GM12878 (cell line): ENCODE results near the gene CARD9. TPM values are rescaled to one million over a fixed set of nuclear protein-coding genes. Genes with fewer than 3 reads are reported as not detected.

Source experiments
- BCL11A ChIP-seq: IDR thresholded peaks from 2 replicates; pipeline ENCODE4 v1.6.1; 2011; ENCODE audit warnings: low read depth, low read length
- E4F1 ChIP-seq: fragments of 450-650 bp; IDR thresholded peaks from 2 replicates; pipeline ENCODE4 v1.6.1; 2018; ENCODE audit warnings: borderline replicate concordance, mild to moderate bottlenecking; ENCODE audit not compliant: partially characterized antibody
- ESRRA ChIP-seq: IDR thresholded peaks from 2 replicates; pipeline ENCODE4 v1.6.1; 2012; ENCODE audit warnings: mild to moderate bottlenecking, low read length, improper control_type of control experiment
- FOS ChIP-seq: IDR thresholded peaks from 3 replicates; pipeline ENCODE4 v1.6.1; 2011; ENCODE audit warnings: borderline replicate concordance; ENCODE audit not compliant: insufficient read length; ENCODE audit errors: extremely low read depth
- HSF1 ChIP-seq: fragments of 150-350 bp; IDR thresholded peaks from 2 replicates; pipeline ENCODE4 v1.6.1; 2014; ENCODE audit warnings: mild to moderate bottlenecking, low read depth, low read length
- KAT2A ChIP-seq: conservative IDR thresholded peaks from 2 replicates; pipeline ENCODE4 v1.6.1; 2011; ENCODE audit warnings: low read depth, low read length; ENCODE audit not compliant: control insufficient read depth
- MLLT1 ChIP-seq: fragments of 450-650 bp; IDR thresholded peaks from 2 replicates; pipeline ENCODE4 v1.6.1; 2016; ENCODE audit warnings: mild to moderate bottlenecking
- MTA2 ChIP-seq: fragments of 450-650 bp; IDR thresholded peaks from 2 replicates; pipeline ENCODE4 v1.6.1; 2016; ENCODE audit warnings: low read depth, mild to moderate bottlenecking, moderate library complexity
- NFYA ChIP-seq: IDR thresholded peaks from 2 replicates; pipeline ENCODE4 v1.6.1; 2011; ENCODE audit warnings: low read depth, mild to moderate bottlenecking, low read length, improper control_type of control experiment, borderline replicate concordance
- NR2F1 ChIP-seq: fragments of 450-650 bp; conservative IDR thresholded peaks from 2 replicates; pipeline ENCODE4 v1.6.1; 2017; ENCODE audit warnings: mild to moderate bottlenecking
- RELA ChIP-seq: fragments of 450-650 bp; IDR thresholded peaks from 2 replicates; pipeline ENCODE4 v1.8.0; 2014; ENCODE audit warnings: borderline replicate concordance; ENCODE audit not compliant: partially characterized antibody
- RUNX3 ChIP-seq: IDR thresholded peaks from 2 replicates; pipeline ENCODE4 v1.6.1; 2012; ENCODE audit warnings: low read length, inconsistent platforms
- SIN3A ChIP-seq: IDR thresholded peaks from 2 replicates; pipeline ENCODE4 v1.6.1; 2012; ENCODE audit warnings: low read depth, low read length, improper control_type of control experiment
- SMARCA5 ChIP-seq: fragments of 450-650 bp; IDR thresholded peaks from 2 replicates; pipeline ENCODE4 v1.6.1; 2017; ENCODE audit warnings: mild to moderate bottlenecking
- YBX1 ChIP-seq: fragments of 450-650 bp; IDR thresholded peaks from 2 replicates; pipeline ENCODE4 v1.6.1; 2016; ENCODE audit warnings: antibody characterized with exemption
- ZBTB33 ChIP-seq: fragments of 450-650 bp; IDR thresholded peaks from 2 replicates; pipeline ENCODE4 v1.6.1; 2017; ENCODE audit warnings: mild to moderate bottlenecking
- ZNF24 ChIP-seq: fragments of 450-650 bp; IDR thresholded peaks from 2 replicates; pipeline ENCODE4 v1.6.1; 2017; ENCODE audit warnings: antibody characterized with exemption, mild to moderate bottlenecking
- ZNF622 ChIP-seq: fragments of 450-650 bp; IDR thresholded peaks from 2 replicates; pipeline ENCODE4 v1.6.1; 2017; ENCODE audit warnings: mild to moderate bottlenecking, inconsistent platforms
- ZNF687 ChIP-seq: fragments of 450-650 bp; IDR thresholded peaks from 2 replicates; pipeline ENCODE4 v1.6.1; 2017; ENCODE audit warnings: mild to moderate bottlenecking, moderate library complexity
- polyA plus RNA-seq, 11 experiments: library from polyadenylated mRNA; depleted of rRNA in 4 of 11; unstranded in 6 of 11; stranded (reverse) in 5 of 11; fragments of >200 nt; fragmentation: Nextera tagmentation in 4 of 11; fragmentation: Illumina TruSeq in 1 of 11; extraction: Ambion mirVana in 4 of 11; extraction: Trizol in 1 of 11; gene quantifications; 1 replicate in 1 of 11; 2 replicates in 10 of 11; pipeline versions ENCODE4 v1.2.1 to v1.2.3, GENCODE V29; 2011 to 2016; ENCODE audit warnings: inconsistent platforms in 2 of 11, missing spikeins in 2 of 11, low read depth in 1 of 11
- total RNA-seq, 4 experiments: library from RNA; depleted of rRNA in 3 of 4; stranded (reverse); fragments of >200 nt in 3 of 4; fragmentation: Illumina TruSeq in 1 of 4; extraction: Trizol in 1 of 4; gene quantifications; 2 replicates each; pipeline versions ENCODE4 v1.2.1 to v1.2.3, GENCODE V29; 2013 to 2021

CARD9 gene
- total and polyA plus RNA-seq, 10 of the 15 experiments (the other 5 are each of a cell fraction or from before 2014, with no cell fraction given) = 0.11 to 4.9 (median 1.8) TPM; not detected in 1

- no peak for TF ChIP-seq E4F1
- TF ChIP-seq HSF1 = no peak
- TF ChIP-seq YBX1 = no peak
- TF ChIP-seq NFYA = no peak
- TF ChIP-seq ZBTB33 = no peak
- TF ChIP-seq FOS = no peak
- TF ChIP-seq BCL11A = no peak
- peak; percentile 52 for TF ChIP-seq RELA
- no peak for TF ChIP-seq KAT2A
- 0 out of 2 replicates have a peak, but pooled peaks have one; percentile 38 for TF ChIP-seq ZNF24
- 0 out of 2 replicates have a peak, but pooled peaks have one; percentile 43 for TF ChIP-seq MLLT1
- peak; percentile 37; the same call in 1 of the 2 replicates for TF ChIP-seq NR2F1
- TF ChIP-seq RUNX3 = peak; percentile 48; the same call in 1 of the 2 replicates
- TF ChIP-seq SIN3A = 0 out of 2 replicates have a peak, but pooled peaks have one; percentile 63
- TF ChIP-seq ZNF622 = no peak
- peak; percentile 93 for TF ChIP-seq SMARCA5
- TF ChIP-seq ZNF687 = peak; percentile 92
- TF ChIP-seq ESRRA = no peak
- TF ChIP-seq MTA2 = no peak
These were observed 26.8 kb upstream of the CARD9 start, which contains the start of gene SNAPC4 (continued) for GRCh38 chr9:136400038-136400834.
